Measurements from ENCODE around the gene CSRNP3. TPM values are rescaled to one million over a fixed set of nuclear protein-coding genes. Genes with fewer than 3 reads are reported as not detected.

CSRNP3 gene
- total and polyA plus RNA-seq, 2 donors (not counting 3 experiments of a cell fraction or from before 2014, with no cell fraction given) = not detected

- dilution Hi-C loops (cut with MboI; ENCODE audit: extremely low pct_ligation_motif_present, low sequenced_read_pairs) (no loop called here), intact Hi-C loops (cut with micrococcal nuclease) (no loop called here)
Measured at GRCh38 chr2:165655661-165656060, 186.2 kb downstream of the CSRNP3 start.

More at GRCh38 chr2:165655661-165656060, 186.2 kb downstream of the CSRNP3 start:
- FAIRE-seq (no peak), DNase-seq (ENCODE audit: low read depth, low spot score) (no peak)
- no peaks in the 10 kb centered on the region for H4K20me1 ChIP-seq (replicated peaks; ENCODE audit: control insufficient read depth, extremely low read depth, insufficient read depth, low read length)
- no peak overlapping the region for H3K4me3 ChIP-seq (replicated peaks in 1 of 3; ENCODE audit: insufficient read depth in 1 of 3, low read depth in 1 of 3, low read length in 3 of 3)
- no peaks in the 10 kb centered on the region for H3K27me3 ChIP-seq (ENCODE audit: control insufficient read depth in 2 of 2, insufficient read depth in 2 of 2, low read length in 2 of 2)
- no peak overlapping the region for H3K9ac ChIP-seq (replicated peaks; ENCODE audit: extremely low read depth, insufficient read depth, low read length)
- no TSS peak for BruUV-seq (replicated peaks)
- no peak for TF ChIP-seq MYC (IDR thresholded peaks at IDR 0.05; ENCODE audit: low read depth, low read length)
- TF ChIP-seq MAX (IDR thresholded peaks at IDR 0.05; ENCODE audit: insufficient read depth, insufficient read length) = no peak
- TF ChIP-seq CTCF (IDR thresholded peaks at IDR 0.05; ENCODE audit: extremely low read depth in 1 of 2, insufficient read depth in 1 of 2, low read depth in 1 of 2, low read length in 2 of 2) = no peak
- TF ChIP-seq POLR2AphosphoS5 (IDR thresholded peaks at IDR 0.05; ENCODE audit: insufficient read depth, low read depth, low read length) = no peak
- TF ChIP-seq POLR2A (IDR thresholded peaks at IDR 0.05; ENCODE audit: low read depth, low read length) = no peak
- no peak for TF ChIP-seq EZH2 (IDR thresholded peaks at IDR 0.05; ENCODE audit: borderline replicate concordance, low read depth, low read length, severe bottlenecking)
- TF ChIP-seq JUN (IDR thresholded peaks at IDR 0.05; ENCODE audit: borderline replicate concordance, insufficient read depth, insufficient read length, low read depth) = no peak
- no peak for TF ChIP-seq FOS (IDR thresholded peaks at IDR 0.05; ENCODE audit: borderline replicate concordance, insufficient read depth, low read length)
- no peak for TF ChIP-seq GATA2 (IDR thresholded peaks at IDR 0.05; ENCODE audit: insufficient read depth, insufficient read length, low read depth, low read length)
- H3K27ac ChIP-seq (ENCODE audit: insufficient read depth, low read depth, low read length) = no peak overlapping the region
- no peaks in the 10 kb centered on the region for H3K9me1 ChIP-seq (replicated peaks; ENCODE audit: control insufficient read depth, extremely low read depth, insufficient read depth, low read length)
- no peaks in the 10 kb centered on the region for H3K4me1 ChIP-seq (ENCODE audit: control insufficient read depth, extremely low read depth, insufficient read depth, low read length)
- H3K79me2 ChIP-seq (ENCODE audit: control insufficient read depth, insufficient read depth, low read length) = no peaks in the 10 kb centered on the region
- ChIA-PET CTCF (no interaction called here), POLR2A (no interaction called here)
- H2AFZ ChIP-seq (ENCODE audit: low read depth, low read length) = no peak overlapping the region
- no peaks in the 10 kb centered on the region for H3K9me3 ChIP-seq (replicated peaks; ENCODE audit: control insufficient read depth, insufficient read depth, low read length)
- H3K36me3 ChIP-seq (ENCODE audit: control insufficient read depth in 2 of 2, extremely low read depth in 1 of 2, insufficient read depth in 2 of 2, low read length in 2 of 2) = no peaks in the 10 kb centered on the region
- H3K4me2 ChIP-seq (ENCODE audit: insufficient read depth, low read length) = no peak overlapping the region
